Mammary epithelial cell (primary cell): ENCODE measurements around the gene GPM6B.

ENCODE experiments used
- EZH2 ChIP-seq: IDR thresholded peaks from 2 replicates; pipeline ENCODE4 v1.6.1; 2012; ENCODE audit warnings: low read length, inconsistent platforms, borderline replicate concordance
- TF ChIP-seq, protein P1 (sequence below), 2 donors: IDR thresholded peaks in 1 of 2; conservative IDR thresholded peaks in 1 of 2; 2 replicates each; pipeline ENCODE4 v1.5.1; 2011 to 2012; ENCODE audit warnings: inconsistent platforms in 2 of 2, low read length in 2 of 2, mild to moderate bottlenecking in 2 of 2, control low read depth in 1 of 2, low read depth in 1 of 2; ENCODE audit not compliant: insufficient read depth in 1 of 2; ENCODE audit errors: extremely low read depth in 1 of 2

DNA sequence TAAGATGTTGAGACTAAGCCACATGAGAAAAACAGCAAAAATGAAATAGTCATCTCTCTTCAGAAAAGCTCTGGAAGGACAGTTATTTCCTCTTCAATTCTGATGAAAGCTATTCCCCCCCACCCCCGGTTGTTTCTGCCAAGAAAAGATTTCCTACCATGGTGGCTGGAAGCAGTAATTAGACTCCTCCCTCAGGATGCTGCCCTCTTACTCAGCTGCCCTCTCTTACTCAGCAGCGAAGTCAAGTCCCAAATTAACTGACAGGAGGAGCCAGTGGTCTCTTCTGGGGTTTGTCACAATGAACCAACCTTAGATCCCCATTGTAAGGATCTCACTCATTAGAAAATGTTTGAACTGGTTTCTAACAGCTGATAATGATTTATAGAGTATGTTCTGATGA, 38.0 kb downstream of the GPM6B start:
- TF ChIP-seq EZH2, result no peak
- TF ChIP-seq, protein P1, sequence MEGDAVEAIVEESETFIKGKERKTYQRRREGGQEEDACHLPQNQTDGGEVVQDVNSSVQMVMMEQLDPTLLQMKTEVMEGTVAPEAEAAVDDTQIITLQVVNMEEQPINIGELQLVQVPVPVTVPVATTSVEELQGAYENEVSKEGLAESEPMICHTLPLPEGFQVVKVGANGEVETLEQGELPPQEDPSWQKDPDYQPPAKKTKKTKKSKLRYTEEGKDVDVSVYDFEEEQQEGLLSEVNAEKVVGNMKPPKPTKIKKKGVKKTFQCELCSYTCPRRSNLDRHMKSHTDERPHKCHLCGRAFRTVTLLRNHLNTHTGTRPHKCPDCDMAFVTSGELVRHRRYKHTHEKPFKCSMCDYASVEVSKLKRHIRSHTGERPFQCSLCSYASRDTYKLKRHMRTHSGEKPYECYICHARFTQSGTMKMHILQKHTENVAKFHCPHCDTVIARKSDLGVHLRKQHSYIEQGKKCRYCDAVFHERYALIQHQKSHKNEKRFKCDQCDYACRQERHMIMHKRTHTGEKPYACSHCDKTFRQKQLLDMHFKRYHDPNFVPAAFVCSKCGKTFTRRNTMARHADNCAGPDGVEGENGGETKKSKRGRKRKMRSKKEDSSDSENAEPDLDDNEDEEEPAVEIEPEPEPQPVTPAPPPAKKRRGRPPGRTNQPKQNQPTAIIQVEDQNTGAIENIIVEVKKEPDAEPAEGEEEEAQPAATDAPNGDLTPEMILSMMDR (conservative IDR thresholded peaks at IDR 0.05 in 1 of 2, IDR thresholded peaks at IDR 0.05 in 1 of 2; ENCODE audit: extremely low read depth in 1 of 2, insufficient read depth in 1 of 2, low read depth in 1 of 2, low read length in 2 of 2), result no peak
